Psoas muscle (tissue), 8 donors: ENCODE data around the gene AURKAIP1. TPM values are rescaled to one million over a fixed set of nuclear protein-coding genes. Genes with fewer than 3 reads are reported as not detected.

Experiments
- ATAC-seq, 4 donors: fragments of 200-7000 bp; cut with Tn5 transposase; one replicate each; pipeline ENCODE4 v1.9.1; 2020; ENCODE audit warnings: moderate library complexity in 3 of 4, mild to moderate bottlenecking in 2 of 4
- DNase-seq, 2 donors: peaks; one replicate each; pipeline ENCODE4 v3.0.0-alpha.2; 2020
- H3K27ac ChIP-seq: fragments of 200-600 bp; one replicate; pipeline ENCODE4 v1.8.0; 2022
- H3K27me3 ChIP-seq, 3 donors: fragments of 200-600 bp in 1 of 3; one replicate each; pipeline versions ENCODE4 v1.6.1 to v1.8.0; 2013 to 2022; ENCODE audit warnings: low read length in 2 of 3, mild to moderate bottlenecking in 2 of 3, moderate library complexity in 1 of 3; ENCODE audit not compliant: insufficient read depth in 3 of 3
- H3K36me3 ChIP-seq, 2 donors: fragments of 200-600 bp in 1 of 2; one replicate each; pipeline versions ENCODE4 v1.6.1 to v1.8.0; 2013 to 2022; ENCODE audit warnings: low read depth in 1 of 2, mild to moderate bottlenecking in 1 of 2, moderate library complexity in 1 of 2; ENCODE audit not compliant: insufficient read depth in 1 of 2
- H3K4me1 ChIP-seq: fragments of 200-600 bp; one replicate; pipeline ENCODE4 v1.8.0; 2022
- H3K4me3 ChIP-seq: fragments of 200-600 bp; one replicate; pipeline ENCODE4 v1.8.0; 2022; ENCODE audit warnings: mild to moderate bottlenecking
- H3K9me3 ChIP-seq: fragments of 200-600 bp; one replicate; pipeline ENCODE4 v1.8.0; 2022
- WGBS, 3 donors: extraction: QIAGEN DNeasy Blood & Tissue Kit; methylation state at CpG; one replicate each; pipeline versions ENCODE4 v1.1.6 to v1.1.7; 2013; 5-methylcytosine and 5-hydroxymethylcytosine counted together
- intact Hi-C, 2 donors: fragments of 100-400 bp; cut with DNase I; formaldehyde crosslinking; loops; one replicate each; pipeline versions ENCODE4 v1.11.0 to v1.14.2; 2022
- polyA plus RNA-seq, 3 donors: library from polyadenylated mRNA; stranded (reverse); fragments of 200-250 nt; gene quantifications; one replicate each; pipeline ENCODE4 v1.2.3, GENCODE V29; 2013
- total RNA-seq, 4 donors: library from RNA; stranded (reverse); fragmentation: NEBNext Ultra II Directional in 2 of 4; extraction: Animal tissue kit (Norgen Biotek cat#: 25700) in 2 of 4; gene quantifications; one replicate each; pipeline versions ENCODE4 v1.2.1 to v1.2.4, GENCODE V29; 2021 to 2023
- TF ChIP-seq, protein P1 (sequence below): fragments of 200-600 bp; IDR thresholded peaks from one replicate; pipeline ENCODE4 v1.8.0; 2022; ENCODE audit warnings: antibody characterized with exemption
- donor health status: healthy with polysubstance abuse.
- donor health status: DM: no; HTN: no; CAD: no; lungs with moderate emphysema.
- donor health status: Bipolar disorder and iron deficiency.
- donor health status: healthy.
- donor health status: DM: yes; HTN: yes; CAD: no.
- donor health status: DM: no; HTN: no; CAD: no.
- donor health status: DM: no; HTN: no; CAD: no.
- donor health status: DM: yes; HTN: yes; CAD: no.

Gene AURKAIP1
- total and polyA plus RNA-seq, 7 donors: 180 to 534 (median 194) TPM

DNA sequence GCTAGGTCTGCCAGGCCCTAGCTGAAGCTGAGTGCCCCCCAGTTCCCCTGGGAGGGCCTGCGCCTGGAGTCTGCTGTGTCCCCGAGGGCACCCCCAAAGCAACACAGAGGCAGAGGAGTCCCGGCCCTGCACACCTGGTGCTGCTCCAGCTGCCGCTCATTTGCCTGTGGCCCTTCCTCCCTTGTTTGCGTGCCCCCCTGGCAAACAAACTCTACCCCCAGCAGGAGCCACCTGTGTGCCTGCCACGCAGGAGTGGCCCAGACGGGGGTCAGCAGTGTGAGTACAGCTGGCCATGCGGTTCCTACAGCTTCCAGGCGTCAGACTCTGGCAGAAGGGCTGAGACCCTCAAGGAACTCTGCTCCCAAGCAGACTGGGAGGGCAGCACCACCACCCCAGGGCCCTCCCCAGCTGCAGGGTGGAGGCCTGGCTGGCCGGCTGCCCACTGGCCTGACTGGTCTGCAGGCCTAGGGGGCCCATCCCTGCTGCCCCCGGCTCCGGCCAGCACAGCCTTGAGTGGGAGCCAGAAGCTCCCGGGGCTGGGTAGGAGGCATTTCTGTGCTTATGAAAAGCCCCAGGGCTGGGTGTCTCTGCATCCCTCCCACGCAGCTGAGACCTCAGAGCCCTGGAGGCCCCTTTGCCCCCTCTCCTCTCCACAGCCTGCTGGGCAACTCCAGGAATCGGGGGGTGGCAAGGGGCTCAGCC lies 44.5 kb downstream of the AURKAIP1 start:
- Histone ChIP-seq H3K9me3 (no peaks in the 10 kb centered on the region), H3K4me1 (peaks cover 44% of the 10 kb centered on the region), H3K27me3 (no peaks in the 10 kb centered on the region), H3K36me3 (peaks cover 0 to 32% of the 10 kb centered on the region in 2 donors), H3K4me3 (no peak overlapping the region), H3K27ac (no peak overlapping the region)
- peak in 2 of 4 donors; percentile 1 to 4 for ATAC-seq
- WGBS, 3 donors: 23 to 38% (median 25%) methylated on average over 12 to 15 of the region's 15 CpGs
- DNase-seq: no peak
- TF ChIP-seq, protein P1, sequence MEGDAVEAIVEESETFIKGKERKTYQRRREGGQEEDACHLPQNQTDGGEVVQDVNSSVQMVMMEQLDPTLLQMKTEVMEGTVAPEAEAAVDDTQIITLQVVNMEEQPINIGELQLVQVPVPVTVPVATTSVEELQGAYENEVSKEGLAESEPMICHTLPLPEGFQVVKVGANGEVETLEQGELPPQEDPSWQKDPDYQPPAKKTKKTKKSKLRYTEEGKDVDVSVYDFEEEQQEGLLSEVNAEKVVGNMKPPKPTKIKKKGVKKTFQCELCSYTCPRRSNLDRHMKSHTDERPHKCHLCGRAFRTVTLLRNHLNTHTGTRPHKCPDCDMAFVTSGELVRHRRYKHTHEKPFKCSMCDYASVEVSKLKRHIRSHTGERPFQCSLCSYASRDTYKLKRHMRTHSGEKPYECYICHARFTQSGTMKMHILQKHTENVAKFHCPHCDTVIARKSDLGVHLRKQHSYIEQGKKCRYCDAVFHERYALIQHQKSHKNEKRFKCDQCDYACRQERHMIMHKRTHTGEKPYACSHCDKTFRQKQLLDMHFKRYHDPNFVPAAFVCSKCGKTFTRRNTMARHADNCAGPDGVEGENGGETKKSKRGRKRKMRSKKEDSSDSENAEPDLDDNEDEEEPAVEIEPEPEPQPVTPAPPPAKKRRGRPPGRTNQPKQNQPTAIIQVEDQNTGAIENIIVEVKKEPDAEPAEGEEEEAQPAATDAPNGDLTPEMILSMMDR: no peak
- intact Hi-C loops: no loop called here

DNA sequence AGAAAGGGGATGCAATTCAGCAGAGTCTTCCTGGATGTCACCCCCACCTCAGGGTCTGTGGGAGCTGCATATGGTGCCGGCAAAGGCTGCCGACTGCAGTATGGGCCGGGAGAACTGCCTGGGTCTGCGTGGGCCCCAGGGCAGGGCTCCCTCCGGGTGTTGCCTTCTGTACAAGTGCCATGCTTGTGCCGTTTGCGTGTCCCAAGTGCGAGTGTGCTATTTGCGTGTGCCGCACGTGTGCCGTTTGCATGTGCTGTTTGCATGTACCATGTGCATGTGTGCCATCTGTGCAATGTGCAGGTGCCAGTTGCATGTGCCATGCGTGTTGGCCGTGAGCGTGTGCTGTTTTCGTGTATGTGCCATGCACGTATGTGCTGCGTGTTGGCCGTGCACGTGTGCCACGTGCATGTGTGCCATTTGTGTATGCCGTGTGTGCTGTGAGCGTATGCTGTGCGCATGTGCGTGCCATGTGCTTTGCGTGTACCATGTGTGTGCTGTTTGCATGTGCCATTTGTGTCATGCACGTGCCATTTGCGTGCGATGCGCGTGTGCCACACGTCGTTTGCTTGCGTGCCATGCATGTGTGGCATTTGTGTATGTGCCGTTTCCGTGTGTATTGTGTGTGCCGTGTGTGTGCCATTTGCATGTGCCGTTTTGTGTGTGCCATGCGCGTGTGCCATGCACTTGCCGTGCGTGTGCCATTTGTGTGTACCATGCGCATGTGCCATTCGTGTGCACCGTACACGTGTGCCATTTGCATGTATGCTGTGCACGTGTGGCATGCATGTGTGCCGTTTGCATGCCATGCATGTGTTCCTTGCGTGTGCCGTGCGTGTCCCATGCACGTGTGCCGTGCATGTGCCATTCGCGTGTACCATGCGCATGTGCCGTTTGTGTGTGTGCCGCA lies 45.5 kb downstream of the AURKAIP1 start:
- Histone ChIP-seq H3K4me1 (peaks cover 47% of the 10 kb centered on the region), H3K9me3 (no peaks in the 10 kb centered on the region), H3K27ac (no peak overlapping the region), H3K4me3 (no peak overlapping the region), H3K27me3 (no peaks in the 10 kb centered on the region), H3K36me3 (peaks cover 0 to 25% of the 10 kb centered on the region in 2 donors)
- 71 to 86% (median 79%) methylated on average over 58 of the region's 58 CpGs for WGBS, 3 donors
- ATAC-seq (no peak), DNase-seq (no peak)
- intact Hi-C loops: loop anchor here in 1 of 2 donors (2.0 kb wide), 1 partner anchor 13 kb away; no protein-coding TSS in a partner anchor
- TF ChIP-seq, protein P1: no peak

DNA sequence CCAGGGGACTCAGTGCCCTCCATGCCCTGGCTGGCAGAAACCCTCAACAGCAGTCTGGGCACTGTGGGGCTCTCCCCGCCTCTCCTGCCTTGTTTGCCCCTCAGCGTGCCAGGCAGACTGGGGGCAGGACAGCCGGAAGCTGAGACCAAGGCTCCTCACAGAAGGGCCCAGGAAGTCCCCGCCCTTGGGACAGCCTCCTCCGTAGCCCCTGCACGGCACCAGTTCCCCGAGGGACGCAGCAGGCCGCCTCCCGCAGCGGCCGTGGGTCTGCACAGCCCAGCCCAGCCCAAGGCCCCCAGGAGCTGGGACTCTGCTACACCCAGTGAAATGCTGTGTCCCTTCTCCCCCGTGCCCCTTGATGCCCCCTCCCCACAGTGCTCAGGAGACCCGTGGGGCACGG lies 46.8 kb downstream of the AURKAIP1 start:
- TF ChIP-seq, protein P1: no peak

DNA sequence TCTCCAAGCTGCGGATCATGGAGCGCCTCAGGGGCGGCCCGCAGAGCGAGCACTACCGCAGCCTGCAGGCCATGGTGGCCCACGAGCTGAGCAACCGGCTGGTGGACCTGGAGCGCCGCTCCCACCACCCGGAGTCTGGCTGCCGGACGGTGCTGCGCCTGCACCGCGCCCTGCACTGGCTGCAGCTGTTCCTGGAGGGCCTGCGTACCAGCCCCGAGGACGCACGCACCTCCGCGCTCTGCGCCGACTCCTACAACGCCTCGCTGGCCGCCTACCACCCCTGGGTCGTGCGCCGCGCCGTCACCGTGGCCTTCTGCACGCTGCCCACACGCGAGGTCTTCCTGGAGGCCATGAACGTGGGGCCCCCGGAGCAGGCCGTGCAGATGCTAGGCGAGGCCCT lies 47.7 kb downstream of the AURKAIP1 start:
- no peak for DNase-seq
- no peak for ATAC-seq
- Histone ChIP-seq H3K4me3 (no peak overlapping the region), H3K27ac (no peak overlapping the region), H3K27me3 (no peaks in the 10 kb centered on the region), H3K4me1 (peaks cover 44% of the 10 kb centered on the region), H3K36me3 (peaks cover 0 to 25% of the 10 kb centered on the region in 2 donors), H3K9me3 (no peaks in the 10 kb centered on the region)
- TF ChIP-seq, protein P1: no peak
- intact Hi-C loops: no loop called here
- WGBS, 3 donors: 84 to 92% (median 88%) methylated on average over 33 to 40 of the region's 40 CpGs

More for the DNA sequence above, 46.8 kb downstream of the AURKAIP1 start:
- peaks cover 0 to 25% of the 10 kb centered on the region in 2 donors for H3K36me3 ChIP-seq
- DNase-seq: no peak
- no peak overlapping the region for H3K4me3 ChIP-seq
- H3K27me3 ChIP-seq: no peaks in the 10 kb centered on the region
- 65 to 78% (median 76%) methylated on average over 11 to 15 of the region's 15 CpGs for WGBS, 3 donors
- no peak overlapping the region for H3K27ac ChIP-seq
- intact Hi-C loops: loop anchor here in 1 of 2 donors (2.0 kb wide), 1 partner anchor 15 kb away; no protein-coding TSS in a partner anchor
- H3K4me1 ChIP-seq: peaks cover 42% of the 10 kb centered on the region
- no peaks in the 10 kb centered on the region for H3K9me3 ChIP-seq
- ATAC-seq: no peak
